Osteocyte (in vitro differentiated cells): ENCODE data around the gene TGFB2. TPM values are rescaled to one million over a fixed set of nuclear protein-coding genes. Genes with fewer than 3 reads are reported as not detected.

Source experiments
- DNase-seq: peaks from one replicate; pipeline ENCODE4 v3.0.0; 2021; ENCODE audit warnings: mixed read lengths; ENCODE audit not compliant: unreplicated experiment; ENCODE audit errors: extremely low spot score
- H3K27ac Mint-ChIP-seq: one replicate; pipeline ENCODE4 v1.8.0; 2021; ENCODE audit warnings: mild to moderate bottlenecking, mixed read lengths; ENCODE audit not compliant: unreplicated experiment
- H3K27me3 Mint-ChIP-seq: one replicate; pipeline ENCODE4 v1.8.0; 2021; ENCODE audit warnings: mixed read lengths; ENCODE audit not compliant: unreplicated experiment
- H3K36me3 Mint-ChIP-seq: one replicate; pipeline ENCODE4 v1.8.0; 2021; ENCODE audit warnings: mixed read lengths; ENCODE audit not compliant: unreplicated experiment
- H3K4me1 Mint-ChIP-seq: one replicate; pipeline ENCODE4 v1.8.0; 2021; ENCODE audit warnings: mixed read lengths; ENCODE audit not compliant: unreplicated experiment
- H3K4me3 Mint-ChIP-seq: one replicate; pipeline ENCODE4 v1.8.0; 2021; ENCODE audit warnings: mild to moderate bottlenecking, moderate library complexity, mixed read lengths; ENCODE audit not compliant: unreplicated experiment
- H3K9me3 Mint-ChIP-seq: one replicate; pipeline ENCODE4 v1.8.0; 2021; ENCODE audit warnings: mixed read lengths; ENCODE audit not compliant: unreplicated experiment
- CTCF ChIP-seq: fragments of 200-600 bp; sonication (generic); IDR thresholded peaks from 2 replicates; pipeline ENCODE4 v1.5.0; 2021; ENCODE audit warnings: antibody characterized with exemption, mild to moderate bottlenecking, moderate library complexity
- total RNA-seq: library from RNA; stranded (reverse); gene quantifications from 2 replicates; pipeline ENCODE4 v1.2.1, GENCODE V29; 2021

Gene TGFB2
- total RNA-seq, 1 donor from 2014 or later, result 184 TPM

GRCh38 chr1:218467101-218468072 is 122.3 kb downstream of the TGFB2 start:
- no peaks in the 10 kb centered on the region for H3K27me3 Mint-ChIP-seq
- peak overlapping the region; percentile 27 for H3K27ac Mint-ChIP-seq
- H3K36me3 Mint-ChIP-seq, result no peaks in the 10 kb centered on the region
- no peak for TF ChIP-seq CTCF
- no peaks in the 10 kb centered on the region for H3K9me3 Mint-ChIP-seq
- no peak for DNase-seq
- no peak overlapping the region for H3K4me3 Mint-ChIP-seq
- peaks cover 46% of the 10 kb centered on the region for H3K4me1 Mint-ChIP-seq

- H3K4me3 Mint-ChIP-seq, result no peak overlapping the region
- H3K4me1 Mint-ChIP-seq, result peaks cover 39% of the 10 kb centered on the region
- DNase-seq, result no peak
- no peak for TF ChIP-seq CTCF
- no peaks in the 10 kb centered on the region for H3K27me3 Mint-ChIP-seq
- no peaks in the 10 kb centered on the region for H3K9me3 Mint-ChIP-seq
- no peaks in the 10 kb centered on the region for H3K36me3 Mint-ChIP-seq
- no peak overlapping the region for H3K27ac Mint-ChIP-seq
Observed at GRCh38 chr1:218468711-218469110, 123.6 kb downstream of the TGFB2 start.

GRCh38 chr1:218472885-218473284 is 127.7 kb downstream of the TGFB2 start:
- Mint-ChIP-seq H3K9me3 (no peaks in the 10 kb centered on the region), H3K27ac (peak overlapping the region; percentile 61), H3K4me3 (no peak overlapping the region), H3K4me1 (peaks cover 43% of the 10 kb centered on the region), H3K36me3 (no peaks in the 10 kb centered on the region), H3K27me3 (no peaks in the 10 kb centered on the region)
- no peak for TF ChIP-seq CTCF
- no peak for DNase-seq

GRCh38 chr1:218473522-218473921 is 128.4 kb downstream of the TGFB2 start:
- H3K27me3 Mint-ChIP-seq, result no peaks in the 10 kb centered on the region
- no peak for DNase-seq
- H3K36me3 Mint-ChIP-seq, result no peaks in the 10 kb centered on the region
- peaks cover 5% of the 10 kb centered on the region for H3K9me3 Mint-ChIP-seq
- no peak overlapping the region for H3K4me3 Mint-ChIP-seq
- no peak for TF ChIP-seq CTCF
- peak overlapping the region; percentile 61 for H3K27ac Mint-ChIP-seq
- peaks cover 39% of the 10 kb centered on the region for H3K4me1 Mint-ChIP-seq

GRCh38 chr1:218474128-218474527 is 129.0 kb downstream of the TGFB2 start:
- H3K36me3 Mint-ChIP-seq, result no peaks in the 10 kb centered on the region
- no peaks in the 10 kb centered on the region for H3K27me3 Mint-ChIP-seq
- H3K9me3 Mint-ChIP-seq, result peaks cover 7% of the 10 kb centered on the region
- H3K27ac Mint-ChIP-seq, result peak overlapping the region; percentile 28
- no peak overlapping the region for H3K4me3 Mint-ChIP-seq
- no peak for DNase-seq
- TF ChIP-seq CTCF, result no peak
- H3K4me1 Mint-ChIP-seq, result peaks cover 43% of the 10 kb centered on the region
